ENCODE results near the gene TMEM175.

Gene TMEM175

DNA sequence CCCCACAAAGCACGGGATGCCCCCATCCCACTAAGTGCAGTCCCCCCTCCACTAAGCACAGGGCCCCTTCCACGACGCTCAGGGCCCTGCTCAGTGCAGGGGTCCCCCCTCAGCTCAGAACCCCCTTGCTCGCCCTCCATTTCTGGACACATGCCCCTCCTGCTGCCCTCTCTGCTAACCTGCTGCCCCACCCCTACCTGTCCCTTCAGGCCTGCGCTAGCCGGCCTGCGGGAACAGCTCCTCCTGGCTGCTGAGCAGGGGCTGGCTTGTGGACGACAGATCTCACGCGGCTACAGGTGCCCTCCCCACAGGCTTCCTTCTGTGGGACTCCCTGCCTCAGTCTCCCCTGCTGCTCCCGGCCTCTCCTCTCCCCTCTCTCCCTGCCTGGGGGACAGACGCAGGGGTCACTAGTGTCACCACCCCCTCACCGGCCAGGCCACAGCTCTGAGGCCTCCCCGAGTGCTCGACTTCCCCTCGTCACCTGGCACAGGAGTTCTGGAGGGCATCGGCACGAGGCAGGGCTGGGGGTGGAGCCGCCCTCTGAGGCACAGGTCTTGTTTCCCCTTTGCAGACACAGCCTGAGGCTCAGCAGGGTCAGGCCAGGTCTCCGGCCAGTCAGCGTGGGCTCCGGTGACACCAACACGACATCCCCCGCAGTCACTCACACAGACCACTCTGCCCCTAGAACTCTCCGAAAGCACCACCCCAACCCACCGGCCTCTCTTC, 21.7 kb upstream of the TMEM175 start:
- ATAC-seq, result no peak

DNA sequence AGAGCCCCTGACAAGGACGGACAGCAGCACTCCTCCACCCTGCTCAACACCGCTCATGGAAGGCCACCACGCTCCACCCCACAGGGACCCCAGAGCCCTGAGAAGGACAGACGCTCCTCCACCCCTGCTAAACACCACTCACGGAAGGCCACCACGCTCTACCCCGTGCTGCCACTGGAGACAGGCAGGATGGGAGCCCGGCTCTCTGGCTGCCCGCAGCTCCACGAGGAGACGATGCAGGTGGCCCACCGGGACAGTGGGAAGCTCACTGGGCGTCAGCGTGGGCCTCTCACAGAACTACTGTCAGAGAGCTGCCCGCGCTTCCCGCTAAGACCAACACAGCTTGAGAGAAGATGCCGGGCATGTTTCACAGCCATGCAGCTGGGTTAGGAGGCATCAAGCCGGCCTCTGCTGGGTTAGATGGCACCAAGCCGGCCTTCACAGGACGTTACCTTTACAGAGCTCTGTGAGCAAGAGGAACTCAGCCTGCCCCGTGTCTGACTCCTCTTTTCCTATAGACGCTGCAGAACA, 21.0 kb upstream of the TMEM175 start:
- ATAC-seq, result no peak
- TF ChIP-seq POU6F1 (CRISPR knock-in tag; IDR thresholded peaks at IDR 0.05; ENCODE audit: borderline replicate concordance, low read depth) (no peak), ZC3H10 (CRISPR knock-in tag; IDR thresholded peaks at IDR 0.05) (no peak), GLIS3 (CRISPR knock-in tag; IDR thresholded peaks at IDR 0.05) (no peak), SNAI2 (CRISPR knock-in tag; IDR thresholded peaks at IDR 0.05) (no peak), PPARA (CRISPR knock-in tag; IDR thresholded peaks at IDR 0.05; ENCODE audit: borderline replicate concordance) (no peak), ZFP3 (CRISPR knock-in tag; IDR thresholded peaks at IDR 0.05) (no peak), ISL1 (CRISPR knock-in tag; IDR thresholded peaks at IDR 0.05) (no peak), TOX (CRISPR knock-in tag; IDR thresholded peaks at IDR 0.05; ENCODE audit: borderline replicate concordance) (no peak), BACH2 (CRISPR knock-in tag; IDR thresholded peaks at IDR 0.05; ENCODE audit: borderline replicate concordance) (no peak), ZNF8 (CRISPR knock-in tag; IDR thresholded peaks at IDR 0.05) (no peak), TCF4 (CRISPR knock-in tag; IDR thresholded peaks at IDR 0.05; ENCODE audit: borderline replicate concordance) (no peak), RARB (CRISPR knock-in tag; IDR thresholded peaks at IDR 0.05) (no peak), CSDC2 (CRISPR knock-in tag; IDR thresholded peaks at IDR 0.05) (no peak), ZNF70 (CRISPR knock-in tag; IDR thresholded peaks at IDR 0.05) (no peak), ZFP30 (CRISPR knock-in tag; IDR thresholded peaks at IDR 0.05) (no peak)

More for the DNA sequence above, 21.7 kb upstream of the TMEM175 start:
- no peak for TF ChIP-seq RARB (CRISPR knock-in tag; IDR thresholded peaks at IDR 0.05)
- no peak for TF ChIP-seq ZFP3 (CRISPR knock-in tag; IDR thresholded peaks at IDR 0.05)
- TF ChIP-seq ZNF70 (CRISPR knock-in tag; IDR thresholded peaks at IDR 0.05), result no peak
- no peak for TF ChIP-seq OSR1 (CRISPR knock-in tag; IDR thresholded peaks at IDR 0.05)
- no peak for TF ChIP-seq BACH2 (CRISPR knock-in tag; IDR thresholded peaks at IDR 0.05; ENCODE audit: borderline replicate concordance)
- TF ChIP-seq, protein P1, sequence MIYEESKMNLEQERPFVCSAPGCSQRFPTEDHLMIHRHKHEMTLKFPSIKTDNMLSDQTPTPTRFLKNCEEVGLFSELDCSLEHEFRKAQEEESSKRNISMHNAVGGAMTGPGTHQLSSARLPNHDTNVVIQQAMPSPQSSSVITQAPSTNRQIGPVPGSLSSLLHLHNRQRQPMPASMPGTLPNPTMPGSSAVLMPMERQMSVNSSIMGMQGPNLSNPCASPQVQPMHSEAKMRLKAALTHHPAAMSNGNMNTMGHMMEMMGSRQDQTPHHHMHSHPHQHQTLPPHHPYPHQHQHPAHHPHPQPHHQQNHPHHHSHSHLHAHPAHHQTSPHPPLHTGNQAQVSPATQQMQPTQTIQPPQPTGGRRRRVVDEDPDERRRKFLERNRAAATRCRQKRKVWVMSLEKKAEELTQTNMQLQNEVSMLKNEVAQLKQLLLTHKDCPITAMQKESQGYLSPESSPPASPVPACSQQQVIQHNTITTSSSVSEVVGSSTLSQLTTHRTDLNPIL (CRISPR knock-in tag; IDR thresholded peaks at IDR 0.05; ENCODE audit: low read depth), result no peak
- no peak for TF ChIP-seq ZNF565 (CRISPR knock-in tag; conservative IDR thresholded peaks at IDR 0.05; ENCODE audit: low read depth)
- TF ChIP-seq, protein P2, sequence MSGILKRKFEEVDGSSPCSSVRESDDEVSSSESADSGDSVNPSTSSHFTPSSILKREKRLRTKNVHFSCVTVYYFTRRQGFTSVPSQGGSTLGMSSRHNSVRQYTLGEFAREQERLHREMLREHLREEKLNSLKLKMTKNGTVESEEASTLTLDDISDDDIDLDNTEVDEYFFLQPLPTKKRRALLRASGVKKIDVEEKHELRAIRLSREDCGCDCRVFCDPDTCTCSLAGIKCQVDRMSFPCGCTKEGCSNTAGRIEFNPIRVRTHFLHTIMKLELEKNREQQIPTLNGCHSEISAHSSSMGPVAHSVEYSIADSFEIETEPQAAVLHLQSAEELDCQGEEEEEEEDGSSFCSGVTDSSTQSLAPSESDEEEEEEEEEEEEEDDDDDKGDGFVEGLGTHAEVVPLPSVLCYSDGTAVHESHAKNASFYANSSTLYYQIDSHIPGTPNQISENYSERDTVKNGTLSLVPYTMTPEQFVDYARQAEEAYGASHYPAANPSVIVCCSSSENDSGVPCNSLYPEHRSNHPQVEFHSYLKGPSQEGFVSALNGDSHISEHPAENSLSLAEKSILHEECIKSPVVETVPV (CRISPR knock-in tag; IDR thresholded peaks at IDR 0.05), result no peak
- no peak for TF ChIP-seq CSDC2 (CRISPR knock-in tag; IDR thresholded peaks at IDR 0.05)
- no peak for TF ChIP-seq ARNTL (CRISPR knock-in tag; IDR thresholded peaks at IDR 0.05; ENCODE audit: borderline replicate concordance, low read depth)
- TF ChIP-seq ESRRG (CRISPR knock-in tag; IDR thresholded peaks at IDR 0.05), result no peak
- TF ChIP-seq ZNF8 (CRISPR knock-in tag; IDR thresholded peaks at IDR 0.05), result no peak
- TF ChIP-seq PATZ1 (CRISPR knock-in tag; IDR thresholded peaks at IDR 0.05; ENCODE audit: borderline replicate concordance), result no peak
- TF ChIP-seq POU6F1 (CRISPR knock-in tag; IDR thresholded peaks at IDR 0.05; ENCODE audit: borderline replicate concordance, low read depth), result no peak
- no peak for TF ChIP-seq ZFP30 (CRISPR knock-in tag; IDR thresholded peaks at IDR 0.05)
- TF ChIP-seq GLIS3 (CRISPR knock-in tag; IDR thresholded peaks at IDR 0.05), result no peak
- TF ChIP-seq TCF4 (CRISPR knock-in tag; IDR thresholded peaks at IDR 0.05; ENCODE audit: borderline replicate concordance), result no peak
- TF ChIP-seq ZC3H10 (CRISPR knock-in tag; IDR thresholded peaks at IDR 0.05), result no peak
- TF ChIP-seq PPARA (CRISPR knock-in tag; IDR thresholded peaks at IDR 0.05; ENCODE audit: borderline replicate concordance), result no peak

Data from SK-N-SH treated with all-trans-retinoic acid at 6 μM for 48 hours (cell line).